Neural cell (in vitro differentiated cells): Measurements from ENCODE around the gene MYMK.

ENCODE experiments used
- CTCF ChIP-seq: fragments of 450-650 bp; IDR thresholded peaks from 2 replicates; pipeline ENCODE4 v1.5.1; 2014; ENCODE audit warnings: antibody characterized with exemption, mild to moderate bottlenecking, moderate library complexity; ENCODE audit not compliant: poor library complexity, severe bottlenecking
- EP300 ChIP-seq: fragments of 450-650 bp; conservative IDR thresholded peaks from 2 replicates; pipeline ENCODE4 v1.6.1; 2014; ENCODE audit warnings: antibody characterized with exemption, mild to moderate bottlenecking, moderate library complexity; ENCODE audit not compliant: poor library complexity, severe bottlenecking
- POLR2AphosphoS5 ChIP-seq: IDR thresholded peaks from 2 replicates; pipeline ENCODE4 v1.6.1; 2012

DNA sequence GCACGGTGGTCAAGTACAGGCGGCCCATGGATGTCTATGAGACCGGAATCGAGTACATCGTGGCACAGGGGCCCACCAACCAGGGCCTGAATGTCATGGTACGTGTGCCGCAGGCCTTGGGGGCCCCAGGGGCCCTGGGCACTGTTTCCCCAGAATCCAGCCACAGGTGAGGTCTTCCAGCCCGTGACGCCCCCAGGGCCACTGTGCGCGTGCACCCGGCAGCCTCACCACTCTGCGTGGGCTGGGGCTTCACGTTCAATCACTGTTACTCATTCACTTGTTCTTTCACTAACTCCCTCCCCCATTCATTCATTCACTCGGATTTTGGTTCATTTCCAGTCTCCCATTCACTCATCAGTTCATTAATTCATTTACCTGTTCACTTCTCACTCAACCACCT, 22.4 kb upstream of the MYMK start:
- TF ChIP-seq CTCF = no peak
- TF ChIP-seq POLR2AphosphoS5 = no peak
- no peak for TF ChIP-seq EP300
